GM18507 (cell line): ENCODE data around the gene CD58.

ENCODE experiments used
- DNase-seq: peaks from one replicate; pipeline ENCODE4 v3.0.0; 2011; ENCODE audit warnings: low read depth; ENCODE audit not compliant: insufficient read length; ENCODE audit errors: extremely low spot score
- FAIRE-seq: peaks from 2 replicates; lab custom pipeline; 2011; peaks lifted over from hg19 to GRCh38; lab: Jason Lieb, UNC

CD58 gene

GRCh38 chr1:116485071-116485735 lies 85.6 kb downstream of the CD58 start:
- DNase-seq (peak; percentile 55), FAIRE-seq (peak; percentile 81)

GRCh38 chr1:116483481-116484309 lies 87.1 kb downstream of the CD58 start:
- no peak for FAIRE-seq
- DNase-seq = no peak

GRCh38 chr1:116482490-116482889 lies 88.3 kb downstream of the CD58 start:
- DNase-seq (no peak), FAIRE-seq (no peak)

- DNase-seq (no peak), FAIRE-seq (no peak)
These were observed 88.9 kb downstream of the CD58 start for GRCh38 chr1:116481934-116482333.

GRCh38 chr1:116478621-116479020 lies 92.2 kb downstream of the CD58 start:
- DNase-seq (no peak), FAIRE-seq (no peak)

GRCh38 chr1:116477429-116477828 lies 93.4 kb downstream of the CD58 start:
- FAIRE-seq = no peak
- no peak for DNase-seq

GRCh38 chr1:116476321-116476720 lies 94.5 kb downstream of the CD58 start:
- DNase-seq (no peak), FAIRE-seq (no peak)

GRCh38 chr1:116475850-116476218 lies 95.0 kb downstream of the CD58 start:
- FAIRE-seq (no peak), DNase-seq (no peak)

GRCh38 chr1:116474921-116475849 lies 95.6 kb downstream of the CD58 start:
- FAIRE-seq (no peak), DNase-seq (no peak)

- DNase-seq (no peak), FAIRE-seq (no peak)
These were observed 98.3 kb downstream of the CD58 start for GRCh38 chr1:116472431-116472961.

- no peak for FAIRE-seq
- no peak for DNase-seq
These were observed 99.6 kb downstream of the CD58 start for GRCh38 chr1:116471241-116471640.

- FAIRE-seq = no peak
- no peak for DNase-seq
These were observed 100.2 kb downstream of the CD58 start for GRCh38 chr1:116470671-116471070.

- FAIRE-seq = no peak
- DNase-seq = no peak
These were observed 103.8 kb downstream of the CD58 start for GRCh38 chr1:116466810-116467557.

- FAIRE-seq = no peak
- DNase-seq = no peak
These were observed 104.8 kb downstream of the CD58 start for GRCh38 chr1:116465845-116466685.

GRCh38 chr1:116465477-116465844 lies 105.4 kb downstream of the CD58 start:
- FAIRE-seq = no peak
- DNase-seq = no peak
